Lower lobe of right lung (tissue), 2 donors: ENCODE measurements around the gene ATRNL1. TPM values are rescaled to one million over a fixed set of nuclear protein-coding genes. Genes with fewer than 3 reads are reported as not detected.

Source experiments
- ATAC-seq, 2 donors: fragments of 200-7000 bp; cut with Tn5 transposase; one replicate each; pipeline ENCODE4 v1.9.1; 2020 to 2022; ENCODE audit warnings: mild to moderate bottlenecking in 2 of 2, moderate library complexity in 2 of 2
- DNase-seq: peaks from one replicate; pipeline ENCODE4 v3.0.0-alpha.2; 2020
- H3K27ac ChIP-seq: fragments of 200-600 bp; one replicate; pipeline ENCODE4 v1.8.0; 2022
- H3K27me3 ChIP-seq: fragments of 200-600 bp; one replicate; pipeline ENCODE4 v1.8.0; 2022; ENCODE audit warnings: low read depth
- H3K36me3 ChIP-seq: fragments of 200-600 bp; one replicate; pipeline ENCODE4 v1.8.0; 2022; ENCODE audit warnings: mild to moderate bottlenecking
- H3K4me1 ChIP-seq: fragments of 200-600 bp; one replicate; pipeline ENCODE4 v1.8.0; 2022
- H3K4me3 ChIP-seq: fragments of 200-600 bp; one replicate; pipeline ENCODE4 v1.8.0; 2022; ENCODE audit warnings: mild to moderate bottlenecking
- H3K9me3 ChIP-seq: fragments of 200-600 bp; one replicate; pipeline ENCODE4 v1.8.0; 2022
- CTCF ChIP-seq: fragments of 200-600 bp; IDR thresholded peaks from one replicate; pipeline ENCODE4 v1.8.0; 2022; ENCODE audit warnings: antibody characterized with exemption, mild to moderate bottlenecking
- intact Hi-C: fragments of 100-400 bp; cut with DNase I; formaldehyde crosslinking; loops from one replicate; pipeline ENCODE4 v1.11.0; 2022
- total RNA-seq: library from RNA; stranded (reverse); fragmentation: NEBNext Ultra II Directional; extraction: Animal tissue kit (Norgen Biotek cat#: 25700); gene quantifications from one replicate; pipeline ENCODE4 v1.2.1, GENCODE V29; 2021
- donor health status: DM: no; HTN: yes; CAD: no; lungs with severe emphysema.

The ATRNL1 gene
- total RNA-seq, 1 donor from 2014 or later, result 0.92 TPM

- no peak for TF ChIP-seq CTCF
- Histone ChIP-seq H3K27ac (no peak overlapping the region), H3K27me3 (no peaks in the 10 kb centered on the region), H3K4me3 (no peak overlapping the region), H3K9me3 (no peaks in the 10 kb centered on the region), H3K4me1 (no peaks in the 10 kb centered on the region), H3K36me3 (no peaks in the 10 kb centered on the region)
- intact Hi-C loops, result no loop called here
- no peak for ATAC-seq
- DNase-seq, result no peak
Observed at GRCh38 chr10:115971921-115972320, 878.8 kb downstream of the ATRNL1 start.

GRCh38 chr10:115972426-115972825 is 879.3 kb downstream of the ATRNL1 start:
- ATAC-seq (no peak), DNase-seq (no peak)
- Histone ChIP-seq H3K27me3 (no peaks in the 10 kb centered on the region), H3K9me3 (no peaks in the 10 kb centered on the region), H3K4me1 (no peaks in the 10 kb centered on the region), H3K27ac (no peak overlapping the region), H3K36me3 (no peaks in the 10 kb centered on the region), H3K4me3 (no peak overlapping the region)
- no peak for TF ChIP-seq CTCF
- intact Hi-C loops, result no loop called here

GRCh38 chr10:115974351-115974750 is 881.2 kb downstream of the ATRNL1 start:
- H3K27ac ChIP-seq, result no peak overlapping the region
- H3K4me3 ChIP-seq, result no peak overlapping the region
- no peaks in the 10 kb centered on the region for H3K9me3 ChIP-seq
- intact Hi-C loops, result no loop called here
- no peaks in the 10 kb centered on the region for H3K27me3 ChIP-seq
- no peaks in the 10 kb centered on the region for H3K36me3 ChIP-seq
- no peaks in the 10 kb centered on the region for H3K4me1 ChIP-seq
- no peak for ATAC-seq
- no peak for DNase-seq
- no peak for TF ChIP-seq CTCF

GRCh38 chr10:115974816-115975430 is 881.8 kb downstream of the ATRNL1 start:
- no peak overlapping the region for H3K4me3 ChIP-seq
- intact Hi-C loops, result no loop called here
- no peaks in the 10 kb centered on the region for H3K4me1 ChIP-seq
- no peak overlapping the region for H3K27ac ChIP-seq
- no peaks in the 10 kb centered on the region for H3K36me3 ChIP-seq
- H3K9me3 ChIP-seq, result no peaks in the 10 kb centered on the region
- no peaks in the 10 kb centered on the region for H3K27me3 ChIP-seq
- DNase-seq (no peak), ATAC-seq (peak in 1 of 2 donors; percentile 46)
- TF ChIP-seq CTCF, result no peak

- ATAC-seq (no peak), DNase-seq (no peak)
- H3K27me3 ChIP-seq, result no peaks in the 10 kb centered on the region
- H3K36me3 ChIP-seq, result no peaks in the 10 kb centered on the region
- no peak overlapping the region for H3K4me3 ChIP-seq
- no peaks in the 10 kb centered on the region for H3K9me3 ChIP-seq
- H3K27ac ChIP-seq, result no peak overlapping the region
- H3K4me1 ChIP-seq, result no peaks in the 10 kb centered on the region
- intact Hi-C loops, result no loop called here
- TF ChIP-seq CTCF, result no peak
Observed at GRCh38 chr10:115975506-115975905, 882.3 kb downstream of the ATRNL1 start.
